ENCODE data around the gene VPS37C.

- no peak for TF ChIP-seq POLR2A (IDR thresholded peaks at IDR 0.05)
- TF ChIP-seq, protein P1, sequence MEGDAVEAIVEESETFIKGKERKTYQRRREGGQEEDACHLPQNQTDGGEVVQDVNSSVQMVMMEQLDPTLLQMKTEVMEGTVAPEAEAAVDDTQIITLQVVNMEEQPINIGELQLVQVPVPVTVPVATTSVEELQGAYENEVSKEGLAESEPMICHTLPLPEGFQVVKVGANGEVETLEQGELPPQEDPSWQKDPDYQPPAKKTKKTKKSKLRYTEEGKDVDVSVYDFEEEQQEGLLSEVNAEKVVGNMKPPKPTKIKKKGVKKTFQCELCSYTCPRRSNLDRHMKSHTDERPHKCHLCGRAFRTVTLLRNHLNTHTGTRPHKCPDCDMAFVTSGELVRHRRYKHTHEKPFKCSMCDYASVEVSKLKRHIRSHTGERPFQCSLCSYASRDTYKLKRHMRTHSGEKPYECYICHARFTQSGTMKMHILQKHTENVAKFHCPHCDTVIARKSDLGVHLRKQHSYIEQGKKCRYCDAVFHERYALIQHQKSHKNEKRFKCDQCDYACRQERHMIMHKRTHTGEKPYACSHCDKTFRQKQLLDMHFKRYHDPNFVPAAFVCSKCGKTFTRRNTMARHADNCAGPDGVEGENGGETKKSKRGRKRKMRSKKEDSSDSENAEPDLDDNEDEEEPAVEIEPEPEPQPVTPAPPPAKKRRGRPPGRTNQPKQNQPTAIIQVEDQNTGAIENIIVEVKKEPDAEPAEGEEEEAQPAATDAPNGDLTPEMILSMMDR (IDR thresholded peaks at IDR 0.05), result no peak
- TF ChIP-seq EP300 (IDR thresholded peaks at IDR 0.05; ENCODE audit: low read depth), result no peak
- TF ChIP-seq POLR2AphosphoS5 (IDR thresholded peaks at IDR 0.05), result no peak
These were observed 18.8 kb downstream of the VPS37C start for GRCh38 chr11:61142424-61142823.

All from transverse colon (tissue), 4 donors.